GM23338 (cell line): ENCODE results near the gene STAB2. TPM values are rescaled to one million over a fixed set of nuclear protein-coding genes. Genes with fewer than 3 reads are reported as not detected.

ENCODE experiments used
- ATAC-seq: fragments of 200-7000 bp; cut with Tn5 transposase; 3 replicates; pipeline ENCODE4 v1.9.1; 2020
- DNase-seq: peaks from one replicate; pipeline ENCODE4 v3.0.0-alpha.2; 2015; ENCODE audit warnings: low spot score
- H2AFZ ChIP-seq: fragments of 200-600 bp; sonication (generic); 2 replicates; pipeline ENCODE4 v1.8.0; 2016; ENCODE audit warnings: antibody characterized with exemption, mild to moderate bottlenecking, moderate library complexity
- H3F3A ChIP-seq: fragments of 200-600 bp; sonication (generic); replicated peaks from 2 replicates; pipeline ENCODE4 v1.8.0; 2017; ENCODE audit warnings: antibody characterized with exemption, mixed run types, low read depth
- H3K27ac ChIP-seq: fragments of 200-600 bp; sonication (generic); 2 replicates; pipeline ENCODE4 v1.6.1; 2016; ENCODE audit warnings: low read depth
- H3K27me3 ChIP-seq: fragments of 200-600 bp; sonication (generic); 2 replicates; pipeline ENCODE4 v1.8.0; 2016; ENCODE audit warnings: mild to moderate bottlenecking, mixed run types, moderate library complexity; ENCODE audit not compliant: insufficient read depth
- H3K36me3 ChIP-seq: fragments of 200-600 bp; sonication (generic); 2 replicates; pipeline ENCODE4 v1.8.0; 2016; ENCODE audit warnings: mild to moderate bottlenecking; ENCODE audit not compliant: insufficient read depth
- H3K4me1 ChIP-seq: fragments of 200-600 bp; sonication (generic); 2 replicates; pipeline ENCODE4 v1.8.0; 2016; ENCODE audit warnings: mild to moderate bottlenecking, moderate library complexity; ENCODE audit not compliant: insufficient read depth
- H3K4me2 ChIP-seq: fragments of 200-600 bp; sonication (generic); 2 replicates; pipeline ENCODE4 v1.7.1; 2017; ENCODE audit warnings: mixed run types
- H3K4me3 ChIP-seq: fragments of 200-600 bp; sonication (generic); 2 replicates; pipeline ENCODE4 v1.6.1; 2016; ENCODE audit warnings: mixed run types
- H3K79me2 ChIP-seq: fragments of 200-600 bp; sonication (generic); replicated peaks from 2 replicates; pipeline ENCODE4 v1.8.0; 2017; ENCODE audit warnings: mild to moderate bottlenecking; ENCODE audit not compliant: insufficient read depth
- H3K9me2 ChIP-seq: fragments of 200-600 bp; sonication (generic); 2 replicates; pipeline ENCODE4 v1.8.0; 2017; ENCODE audit not compliant: insufficient read depth
- H4K20me1 ChIP-seq: fragments of 200-600 bp; sonication (generic); replicated peaks from 2 replicates; pipeline ENCODE4 v1.8.0; 2017; ENCODE audit warnings: mild to moderate bottlenecking; ENCODE audit not compliant: insufficient read depth
- H3K27ac Mint-ChIP-seq: 2 replicates; pipeline ENCODE4 v1.8.0; 2020; ENCODE audit warnings: inconsistent platforms, mild to moderate bottlenecking, moderate library complexity, mixed read lengths
- H3K27me3 Mint-ChIP-seq: 3 replicates; pipeline ENCODE4 v1.8.0; 2022; ENCODE audit warnings: low read depth, mild to moderate bottlenecking, moderate library complexity, mixed read lengths, inconsistent platforms; ENCODE audit not compliant: insufficient read depth, poor library complexity
- H3K36me3 Mint-ChIP-seq: 3 replicates; pipeline ENCODE4 v1.8.0; 2021; ENCODE audit warnings: low read depth, mild to moderate bottlenecking, inconsistent platforms, moderate library complexity, mixed read lengths
- H3K4me1 Mint-ChIP-seq: 3 replicates; pipeline ENCODE4 v1.8.0; 2020; ENCODE audit warnings: mild to moderate bottlenecking, inconsistent platforms, mixed read lengths
- H3K4me3 Mint-ChIP-seq: 3 replicates; pipeline ENCODE4 v1.8.0; 2021; ENCODE audit warnings: moderate library complexity, mild to moderate bottlenecking, inconsistent platforms, mixed read lengths
- H3K9me3 Mint-ChIP-seq: 3 replicates; pipeline ENCODE4 v1.8.0; 2020; ENCODE audit warnings: moderate library complexity, mild to moderate bottlenecking, inconsistent platforms, mixed read lengths
- CREB1 ChIP-seq: fragments of 250-450 bp; sonication (Bioruptor Pico); IDR thresholded peaks from 2 replicates; pipeline ENCODE4 v1.5.0; 2020; ENCODE audit warnings: low read depth, mild to moderate bottlenecking, moderate library complexity
- ETS1 ChIP-seq: IDR thresholded peaks from 2 replicates; pipeline ENCODE4 v1.6.1; 2016; ENCODE audit warnings: antibody characterized with exemption
- EZH2 ChIP-seq: fragments of 200-600 bp; sonication (generic); IDR thresholded peaks from one replicate; pipeline ENCODE4 v1.8.0; 2017; ENCODE audit warnings: antibody characterized with exemption, mild to moderate bottlenecking, low read depth; ENCODE audit not compliant: unreplicated experiment
- EZH2phosphoT487 ChIP-seq: fragments of 200-600 bp; sonication (generic); IDR thresholded peaks from one replicate; pipeline ENCODE4 v1.8.1; 2018; ENCODE audit warnings: antibody characterized with exemption; ENCODE audit not compliant: unreplicated experiment
- JUNB ChIP-seq: IDR thresholded peaks from one replicate; pipeline ENCODE4 v1.6.1; 2016; ENCODE audit warnings: antibody characterized with exemption; ENCODE audit not compliant: unreplicated experiment
- NANOG ChIP-seq: IDR thresholded peaks from 2 replicates; pipeline ENCODE4 v1.6.1; 2016; ENCODE audit warnings: antibody characterized with exemption, borderline replicate concordance
- POLR2AphosphoS5 ChIP-seq: IDR thresholded peaks from 2 replicates; pipeline ENCODE4 v1.6.1; 2016; ENCODE audit warnings: antibody characterized with exemption, low read depth
- REST ChIP-seq: IDR thresholded peaks from one replicate; pipeline ENCODE4 v1.6.1; 2018; ENCODE audit warnings: antibody characterized with exemption; ENCODE audit not compliant: unreplicated experiment
- STAT1 ChIP-seq: IDR thresholded peaks from one replicate; pipeline ENCODE4 v1.6.1; 2016; ENCODE audit warnings: antibody characterized with exemption; ENCODE audit not compliant: unreplicated experiment
- ZNF114 ChIP-seq: fragments of 250-450 bp; sonication (Bioruptor Pico); IDR thresholded peaks from 2 replicates; pipeline ENCODE4 v1.5.0; 2020; ENCODE audit warnings: mild to moderate bottlenecking, moderate library complexity
- ZNF331 ChIP-seq: fragments of 250-450 bp; sonication (Bioruptor Pico); IDR thresholded peaks from 2 replicates; pipeline ENCODE4 v1.5.0; 2020; ENCODE audit warnings: low read depth, mild to moderate bottlenecking, moderate library complexity
- polyA plus RNA-seq: library from polyadenylated mRNA; unstranded; fragments of >200 nt; fragmentation: Nextera tagmentation; extraction: Ambion mirVana; gene quantifications from 2 replicates; pipeline ENCODE4 v1.2.1, GENCODE V29; 2016
- total RNA-seq: library from RNA; depleted of rRNA; stranded (reverse); fragments of >200 nt; shearing (Covaris generic); gene quantifications from 2 replicates; pipeline ENCODE4 v1.2.3, GENCODE V29; 2014
- TF ChIP-seq, protein P1 (sequence below), 2 experiments: fragments of 200-600 bp in 1 of 2; sonication (generic) in 1 of 2; conservative IDR thresholded peaks; 2 replicates each; pipeline versions ENCODE4 v1.5.1 to v1.6.1; 2016 to 2017; ENCODE audit warnings: antibody characterized with exemption in 2 of 2, low read depth in 2 of 2, mild to moderate bottlenecking in 2 of 2, moderate library complexity in 1 of 2

STAB2 gene
- total and polyA plus RNA-seq, 2 experiments from 2014 or later = 0.14 TPM; not detected in 1

- Mint-ChIP-seq H3K4me1 (peaks cover 8% of the 10 kb centered on the region; the same call in 2 of the 3 replicates), H3K4me3 (no peak overlapping the region), H3K27ac (no peak overlapping the region), H3K27me3 (no peaks in the 10 kb centered on the region), H3K36me3 (no peaks in the 10 kb centered on the region), H3K9me3 (no peaks in the 10 kb centered on the region)
- H3K27me3 ChIP-seq = no peaks in the 10 kb centered on the region
- H3K36me3 ChIP-seq = no peaks in the 10 kb centered on the region
- ATAC-seq = no peak
- no peak for TF ChIP-seq CREB1 (CRISPR knock-in tag)
- TF ChIP-seq NANOG = no peak
- no peak for TF ChIP-seq EZH2
- TF ChIP-seq ETS1 = no peak
- no peak for TF ChIP-seq REST
- no peak for TF ChIP-seq STAT1
- no peak for TF ChIP-seq EZH2phosphoT487
- TF ChIP-seq, protein P1, sequence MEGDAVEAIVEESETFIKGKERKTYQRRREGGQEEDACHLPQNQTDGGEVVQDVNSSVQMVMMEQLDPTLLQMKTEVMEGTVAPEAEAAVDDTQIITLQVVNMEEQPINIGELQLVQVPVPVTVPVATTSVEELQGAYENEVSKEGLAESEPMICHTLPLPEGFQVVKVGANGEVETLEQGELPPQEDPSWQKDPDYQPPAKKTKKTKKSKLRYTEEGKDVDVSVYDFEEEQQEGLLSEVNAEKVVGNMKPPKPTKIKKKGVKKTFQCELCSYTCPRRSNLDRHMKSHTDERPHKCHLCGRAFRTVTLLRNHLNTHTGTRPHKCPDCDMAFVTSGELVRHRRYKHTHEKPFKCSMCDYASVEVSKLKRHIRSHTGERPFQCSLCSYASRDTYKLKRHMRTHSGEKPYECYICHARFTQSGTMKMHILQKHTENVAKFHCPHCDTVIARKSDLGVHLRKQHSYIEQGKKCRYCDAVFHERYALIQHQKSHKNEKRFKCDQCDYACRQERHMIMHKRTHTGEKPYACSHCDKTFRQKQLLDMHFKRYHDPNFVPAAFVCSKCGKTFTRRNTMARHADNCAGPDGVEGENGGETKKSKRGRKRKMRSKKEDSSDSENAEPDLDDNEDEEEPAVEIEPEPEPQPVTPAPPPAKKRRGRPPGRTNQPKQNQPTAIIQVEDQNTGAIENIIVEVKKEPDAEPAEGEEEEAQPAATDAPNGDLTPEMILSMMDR (conservative IDR thresholded peaks at IDR 0.05; ENCODE audit: low read depth in 2 of 2) = no peak
- no peak for TF ChIP-seq ZNF331 (CRISPR knock-in tag)
- no peak for TF ChIP-seq JUNB
- no peak for TF ChIP-seq POLR2AphosphoS5
- TF ChIP-seq ZNF114 (CRISPR knock-in tag) = no peak
- no peak for DNase-seq
- no peaks in the 10 kb centered on the region for H3F3A ChIP-seq
- no peaks in the 10 kb centered on the region for H3K79me2 ChIP-seq
- no peaks in the 10 kb centered on the region for H3K4me1 ChIP-seq
- H3K27ac ChIP-seq = no peak overlapping the region
- 0 out of 2 replicates have a peak overlapping the region, but pooled peaks have one; percentile 32 for H2AFZ ChIP-seq
- H3K4me3 ChIP-seq = no peak overlapping the region
- H3K4me2 ChIP-seq = no peak overlapping the region
- H4K20me1 ChIP-seq = no peaks in the 10 kb centered on the region
- no peaks in the 10 kb centered on the region for H3K9me2 ChIP-seq
Observed at GRCh38 chr12:103688376-103689063, 101.4 kb downstream of the STAB2 start.
